H9 (cell line): ENCODE data around the gene RCSD1. TPM values are rescaled to one million over a fixed set of nuclear protein-coding genes. Genes with fewer than 3 reads are reported as not detected.

Source experiments
- DNase-seq: peaks from one replicate; pipeline ENCODE4 v3.0.0-alpha.2; 2017
- H2AFZ ChIP-seq: one replicate; pipeline ENCODE4 v1.6.1; 2013; ENCODE audit warnings: mild to moderate bottlenecking, low read length, control low read depth, moderate library complexity
- H2AK5ac ChIP-seq: 2 replicates; pipeline ENCODE4 v1.6.1; 2013; ENCODE audit warnings: low read length, control low read depth, mixed read lengths; ENCODE audit not compliant: insufficient read length
- H2BK120ac ChIP-seq: one replicate; pipeline ENCODE4 v1.6.1; 2013; ENCODE audit warnings: low read depth, mild to moderate bottlenecking, low read length, control low read depth, inconsistent platforms; ENCODE audit not compliant: poor library complexity, severe bottlenecking
- H2BK12ac ChIP-seq: 2 replicates; pipeline ENCODE4 v1.6.1; 2013; ENCODE audit warnings: low read length, control low read depth, mixed read lengths, low read depth; ENCODE audit not compliant: insufficient read length
- H2BK15ac ChIP-seq: 2 replicates; pipeline ENCODE4 v1.6.1; 2013; ENCODE audit warnings: low read depth, low read length, control low read depth
- H2BK20ac ChIP-seq: one replicate; pipeline ENCODE4 v1.6.1; 2013; ENCODE audit warnings: low read depth, mild to moderate bottlenecking, low read length, control low read depth, inconsistent platforms; ENCODE audit not compliant: poor library complexity, severe bottlenecking
- H2BK5ac ChIP-seq: 2 replicates; pipeline ENCODE4 v1.6.1; 2013; ENCODE audit warnings: low read length, control low read depth, mixed read lengths; ENCODE audit not compliant: insufficient read length
- H3K14ac ChIP-seq: 2 replicates; pipeline ENCODE4 v1.6.1; 2013; ENCODE audit warnings: low read length, control low read depth; ENCODE audit not compliant: insufficient read depth
- H3K18ac ChIP-seq: 2 replicates; pipeline ENCODE4 v1.6.1; 2013; ENCODE audit warnings: low read depth, mild to moderate bottlenecking, mixed read lengths, low read length, control low read depth; ENCODE audit not compliant: insufficient read length
- H3K23ac ChIP-seq: 2 replicates; pipeline ENCODE4 v1.6.1; 2013; ENCODE audit warnings: low read length, control low read depth, mixed read lengths, low read depth; ENCODE audit not compliant: insufficient read length
- H3K23me2 ChIP-seq: 2 replicates; pipeline ENCODE4 v1.6.1; 2013; ENCODE audit warnings: low read depth, mild to moderate bottlenecking, mixed read lengths, low read length, control low read depth; ENCODE audit not compliant: insufficient read length, poor library complexity, severe bottlenecking
- H3K27ac ChIP-seq: 2 replicates; pipeline ENCODE4 v1.5.1; 2013; ENCODE audit warnings: low read length, control low read depth, mixed read lengths, low read depth; ENCODE audit not compliant: insufficient read length
- H3K27me3 ChIP-seq: 2 replicates; pipeline ENCODE4 v1.6.1; 2013; ENCODE audit warnings: low read length, control low read depth, inconsistent platforms; ENCODE audit not compliant: insufficient read depth
- H3K4ac ChIP-seq: 2 replicates; pipeline ENCODE4 v1.6.1; 2013; ENCODE audit warnings: low read depth, mild to moderate bottlenecking, control low read depth, inconsistent platforms, low read length, moderate library complexity
- H3K4me1 ChIP-seq: 2 replicates; pipeline ENCODE4 v1.6.1; 2013; ENCODE audit warnings: low read length, control low read depth, inconsistent platforms; ENCODE audit not compliant: insufficient read depth
- H3K4me2 ChIP-seq: 2 replicates; pipeline ENCODE4 v1.6.1; 2013; ENCODE audit warnings: low read length, control low read depth, mixed read lengths; ENCODE audit not compliant: insufficient read length, insufficient read depth
- H3K56ac ChIP-seq: 2 replicates; pipeline ENCODE4 v1.6.1; 2013; ENCODE audit warnings: low read depth, mild to moderate bottlenecking, mixed read lengths, low read length, control low read depth; ENCODE audit not compliant: insufficient read length
- H3K79me1 ChIP-seq: 2 replicates; pipeline ENCODE4 v1.6.1; 2013; ENCODE audit warnings: low read depth, mild to moderate bottlenecking, moderate library complexity, low read length, control low read depth, inconsistent platforms; ENCODE audit not compliant: insufficient read depth, poor library complexity, severe bottlenecking
- H3K79me2 ChIP-seq: 2 replicates; pipeline ENCODE4 v1.6.1; 2013; ENCODE audit warnings: low read length, control low read depth, inconsistent platforms; ENCODE audit not compliant: insufficient read depth
- H3K9ac ChIP-seq: 2 replicates; pipeline ENCODE4 v1.6.1; 2013; ENCODE audit warnings: low read length, control low read depth, mixed read lengths; ENCODE audit not compliant: insufficient read length; ENCODE audit errors: extremely low read depth
- H3K9me3 ChIP-seq: one replicate; pipeline ENCODE4 v1.6.1; 2013; ENCODE audit warnings: low read depth, low read length, inconsistent platforms; ENCODE audit not compliant: control insufficient read depth
- H3T11ph ChIP-seq: one replicate; pipeline ENCODE4 v1.6.1; 2013; ENCODE audit warnings: mild to moderate bottlenecking, low read length, control low read depth, inconsistent platforms
- H4K20me1 ChIP-seq: one replicate; pipeline ENCODE4 v1.6.1; 2013; ENCODE audit not compliant: control insufficient read depth, insufficient read length, insufficient read depth
- H4K5ac ChIP-seq: 2 replicates; pipeline ENCODE4 v1.6.1; 2013; ENCODE audit warnings: low read depth, mild to moderate bottlenecking, mixed read lengths, low read length, control low read depth; ENCODE audit not compliant: insufficient read length
- H4K8ac ChIP-seq: replicated peaks from 2 replicates; pipeline ENCODE4 v1.6.1; 2013; ENCODE audit warnings: low read length, control low read depth, mixed read lengths, low read depth; ENCODE audit not compliant: insufficient read length
- H4K91ac ChIP-seq: 2 replicates; pipeline ENCODE4 v1.6.1; 2013; ENCODE audit warnings: low read depth, mild to moderate bottlenecking, moderate library complexity, mixed read lengths, low read length, control low read depth; ENCODE audit not compliant: insufficient read length
- H3K27ac Mint-ChIP-seq, 3 experiments: 2 replicates in 2 of 3; 3 replicates in 1 of 3; pipeline ENCODE4 v1.8.0; 2020 to 2021; ENCODE audit warnings: mixed read lengths in 3 of 3, mild to moderate bottlenecking in 1 of 3, moderate library complexity in 1 of 3
- H3K27me3 Mint-ChIP-seq: 2 replicates; pipeline ENCODE4 v1.8.0; 2021; ENCODE audit warnings: low read depth, mild to moderate bottlenecking, moderate library complexity, mixed read lengths
- H3K36me3 Mint-ChIP-seq, 3 experiments: 2 replicates in 2 of 3; 3 replicates in 1 of 3; pipeline ENCODE4 v1.8.0; 2020 to 2021; ENCODE audit warnings: low read depth in 3 of 3, mixed read lengths in 3 of 3; ENCODE audit not compliant: insufficient read depth in 1 of 3
- H3K4me1 Mint-ChIP-seq, 2 experiments: 2 replicates each; pipeline ENCODE4 v1.8.0; 2020; ENCODE audit warnings: mixed read lengths in 2 of 2
- H3K4me3 Mint-ChIP-seq, 2 experiments: 2 replicates in 1 of 2; 3 replicates in 1 of 2; pipeline ENCODE4 v1.8.0; 2020 to 2021; ENCODE audit warnings: mild to moderate bottlenecking in 2 of 2, mixed read lengths in 2 of 2, moderate library complexity in 1 of 2
- H3K9me3 Mint-ChIP-seq, 2 experiments: 2 replicates in 1 of 2; 3 replicates in 1 of 2; pipeline ENCODE4 v1.8.0; 2020; ENCODE audit warnings: mild to moderate bottlenecking in 2 of 2, mixed read lengths in 2 of 2, moderate library complexity in 1 of 2
- WGBS: extraction: QIAGEN DNeasy Blood & Tissue Kit; methylation state at CpG from one replicate; pipeline ENCODE4 v1.1.7; 2013; ENCODE audit warnings: missing lambda C conversion rate, low lambda C conversion rate, mixed read lengths; ENCODE audit not compliant: insufficient read length; ENCODE audit errors: extremely low coverage; 5-methylcytosine and 5-hydroxymethylcytosine counted together
- total RNA-seq: library from RNA; stranded (reverse); gene quantifications from 2 replicates; pipeline ENCODE4 v1.2.1, GENCODE V29; 2021
- TF ChIP-seq, protein P1 (sequence below): fragments of 200-600 bp; sonication (generic); conservative IDR thresholded peaks from 3 replicates; pipeline ENCODE4 v1.8.0; 2021; ENCODE audit warnings: antibody characterized with exemption, mild to moderate bottlenecking

Gene RCSD1
- total RNA-seq, 1 experiment from 2014 or later: 0.13 TPM

DNA sequence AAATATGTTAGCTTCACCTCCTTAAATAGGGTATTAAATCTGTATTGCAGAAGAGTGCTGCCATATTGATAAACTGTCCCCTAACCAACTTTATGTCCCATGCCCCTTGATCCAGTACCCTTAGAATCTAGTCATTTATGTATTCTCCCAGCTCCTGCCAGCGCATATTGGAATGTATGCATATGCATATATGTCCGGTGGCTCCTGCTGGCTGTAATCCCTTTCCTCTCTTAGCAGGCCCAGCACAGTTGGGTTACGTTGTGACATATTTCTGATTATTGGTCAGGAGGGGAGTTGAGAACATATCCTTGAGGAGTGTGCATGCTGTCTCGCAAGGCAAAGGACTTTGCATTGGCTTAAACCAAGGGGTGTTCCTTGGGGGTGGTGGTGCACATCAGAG lies 47.3 kb upstream of the RCSD1 start:
- Histone ChIP-seq H2BK12ac (no peak overlapping the region), H2AK5ac (no peak overlapping the region), H3K14ac (no peak overlapping the region), H4K5ac (no peak overlapping the region), H2BK15ac (no peak overlapping the region), H3K27me3 (no peaks in the 10 kb centered on the region), H3K79me1 (no peaks in the 10 kb centered on the region), H3K4me2 (no peak overlapping the region), H3K4ac (no peak overlapping the region), H3K23ac (no peak overlapping the region), H3K9ac (no peak overlapping the region), H2BK120ac (no peak overlapping the region), H3K79me2 (no peaks in the 10 kb centered on the region), H3K56ac (no peak overlapping the region), H2AFZ (no peak overlapping the region), H2BK5ac (no peak overlapping the region), H3K27ac (no peak overlapping the region), H4K91ac (no peak overlapping the region), H3K18ac (no peak overlapping the region), H4K20me1 (no peaks in the 10 kb centered on the region), H3T11ph (no peak overlapping the region), H4K8ac (no peak overlapping the region), H3K9me3 (no peaks in the 10 kb centered on the region), H3K4me1 (no peaks in the 10 kb centered on the region), H3K23me2 (no peaks in the 10 kb centered on the region), H2BK20ac (no peak overlapping the region)
- Mint-ChIP-seq H3K27ac (no peak overlapping the region), H3K27me3 (peaks cover 3% of the 10 kb centered on the region; the same call in 1 of the 2 replicates), H3K4me1 (no peaks in the 10 kb centered on the region), H3K9me3 (peaks cover 0 to 2% of the 10 kb centered on the region in 2 experiments; a peak in 2 of 5 replicates), H3K4me3 (no peak overlapping the region), H3K36me3 (no peaks in the 10 kb centered on the region)
- TF ChIP-seq, protein P1, sequence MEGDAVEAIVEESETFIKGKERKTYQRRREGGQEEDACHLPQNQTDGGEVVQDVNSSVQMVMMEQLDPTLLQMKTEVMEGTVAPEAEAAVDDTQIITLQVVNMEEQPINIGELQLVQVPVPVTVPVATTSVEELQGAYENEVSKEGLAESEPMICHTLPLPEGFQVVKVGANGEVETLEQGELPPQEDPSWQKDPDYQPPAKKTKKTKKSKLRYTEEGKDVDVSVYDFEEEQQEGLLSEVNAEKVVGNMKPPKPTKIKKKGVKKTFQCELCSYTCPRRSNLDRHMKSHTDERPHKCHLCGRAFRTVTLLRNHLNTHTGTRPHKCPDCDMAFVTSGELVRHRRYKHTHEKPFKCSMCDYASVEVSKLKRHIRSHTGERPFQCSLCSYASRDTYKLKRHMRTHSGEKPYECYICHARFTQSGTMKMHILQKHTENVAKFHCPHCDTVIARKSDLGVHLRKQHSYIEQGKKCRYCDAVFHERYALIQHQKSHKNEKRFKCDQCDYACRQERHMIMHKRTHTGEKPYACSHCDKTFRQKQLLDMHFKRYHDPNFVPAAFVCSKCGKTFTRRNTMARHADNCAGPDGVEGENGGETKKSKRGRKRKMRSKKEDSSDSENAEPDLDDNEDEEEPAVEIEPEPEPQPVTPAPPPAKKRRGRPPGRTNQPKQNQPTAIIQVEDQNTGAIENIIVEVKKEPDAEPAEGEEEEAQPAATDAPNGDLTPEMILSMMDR: no peak
- WGBS: no CpG with 5 or more reads among the region's 4 CpGs
- DNase-seq: no peak
